Natural killer cell treated with Interleukin-12 subunit alpha and Interleukin-12 subunit beta and Interleukin-15 and Interleukin-18, amount 100 ng/mL, for 72 hours (primary cell): ENCODE measurements around the gene ALDH1L2. TPM values are rescaled to one million over a fixed set of nuclear protein-coding genes. Genes with fewer than 3 reads are reported as not detected.

Experiments
- ATAC-seq, 2 donors: fragments of 150-1000 bp; cut with Tn5 transposase in 1 of 2; sonication (Bioruptor Pico), chemical (Tn5 transposase) in 1 of 2; 2 replicates each; pipeline ENCODE4 v1.10.0; 2021
- DNase-seq: peaks from one replicate; pipeline ENCODE4 v3.0.0; 2022; ENCODE audit warnings: low spot score
- H3K27ac Mint-ChIP-seq, 2 donors: 1 replicate in 1 of 2; 2 replicates in 1 of 2; pipeline ENCODE4 v1.8.0; 2022; ENCODE audit warnings: mixed read lengths in 2 of 2, mild to moderate bottlenecking in 1 of 2, moderate library complexity in 1 of 2
- H3K27me3 Mint-ChIP-seq, 2 donors: 1 replicate in 1 of 2; 2 replicates in 1 of 2; pipeline ENCODE4 v1.8.0; 2022; ENCODE audit warnings: mixed read lengths in 2 of 2
- H3K36me3 Mint-ChIP-seq: one replicate; pipeline ENCODE4 v1.8.0; 2022; ENCODE audit warnings: mixed read lengths
- H3K4me1 Mint-ChIP-seq, 2 donors: 1 replicate in 1 of 2; 2 replicates in 1 of 2; pipeline ENCODE4 v1.8.0; 2022; ENCODE audit warnings: low read depth in 2 of 2, mixed read lengths in 2 of 2, mild to moderate bottlenecking in 1 of 2
- H3K4me3 Mint-ChIP-seq: one replicate; pipeline ENCODE4 v1.8.0; 2022; ENCODE audit warnings: mixed read lengths
- H3K9me3 Mint-ChIP-seq: 2 replicates; pipeline ENCODE4 v1.8.0; 2022; ENCODE audit warnings: mixed read lengths
- total RNA-seq, 2 donors: library from RNA; stranded (reverse); gene quantifications; one replicate each; pipeline ENCODE4 v1.2.3, GENCODE V29; 2022

Gene ALDH1L2
- total RNA-seq, 2 donors from 2014 or later: 0.22 to 0.29 TPM

GRCh38 chr12:105076098-105076497 is 8.2 kb downstream of the ALDH1L2 start:
- no peak overlapping the region for H3K27ac Mint-ChIP-seq
- H3K9me3 Mint-ChIP-seq: no peaks in the 10 kb centered on the region
- DNase-seq (no peak), ATAC-seq (no peak)
- peaks cover 0 to 3% of the 10 kb centered on the region in 2 donors for H3K4me1 Mint-ChIP-seq
- H3K27me3 Mint-ChIP-seq: peaks cover 4 to 15% of the 10 kb centered on the region in 2 donors
- no peak overlapping the region for H3K4me3 Mint-ChIP-seq
- no peaks in the 10 kb centered on the region for H3K36me3 Mint-ChIP-seq

DNA sequence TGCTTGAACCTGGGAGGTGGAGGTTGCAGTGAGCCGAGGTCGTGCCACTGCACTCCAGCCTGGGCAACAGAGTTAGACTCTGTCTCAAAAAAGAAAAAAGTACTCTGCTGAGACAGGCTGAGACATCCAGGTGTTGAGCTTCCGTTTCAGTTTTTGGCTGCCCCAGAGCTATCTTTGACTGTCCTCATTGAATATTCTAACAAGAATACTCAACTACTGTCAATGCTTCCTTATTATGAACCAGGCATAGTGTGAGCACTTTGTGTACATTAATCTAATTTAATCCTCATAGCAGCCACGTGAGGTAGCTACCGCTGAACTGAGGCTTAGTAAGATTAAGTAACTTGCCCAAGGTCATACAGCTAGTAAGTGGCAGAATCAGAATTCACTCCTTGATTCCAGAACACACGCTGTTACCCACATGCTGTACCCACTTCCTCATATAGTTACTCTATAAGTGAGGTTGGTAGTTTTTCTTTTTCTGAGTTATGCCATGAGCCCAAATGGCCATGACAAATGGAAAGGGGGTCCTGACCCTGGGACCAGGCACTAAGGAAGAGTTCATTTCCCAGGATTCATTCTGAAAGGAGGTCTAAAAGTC is 11.3 kb downstream of the ALDH1L2 start:
- Mint-ChIP-seq H3K27me3 (peaks cover 0 to 7% of the 10 kb centered on the region in 2 donors), H3K27ac (no peak overlapping the region), H3K9me3 (no peaks in the 10 kb centered on the region), H3K4me3 (no peak overlapping the region), H3K4me1 (peaks cover 0 to 3% of the 10 kb centered on the region in 2 donors), H3K36me3 (no peaks in the 10 kb centered on the region)
- ATAC-seq (no peak), DNase-seq (no peak)

DNA sequence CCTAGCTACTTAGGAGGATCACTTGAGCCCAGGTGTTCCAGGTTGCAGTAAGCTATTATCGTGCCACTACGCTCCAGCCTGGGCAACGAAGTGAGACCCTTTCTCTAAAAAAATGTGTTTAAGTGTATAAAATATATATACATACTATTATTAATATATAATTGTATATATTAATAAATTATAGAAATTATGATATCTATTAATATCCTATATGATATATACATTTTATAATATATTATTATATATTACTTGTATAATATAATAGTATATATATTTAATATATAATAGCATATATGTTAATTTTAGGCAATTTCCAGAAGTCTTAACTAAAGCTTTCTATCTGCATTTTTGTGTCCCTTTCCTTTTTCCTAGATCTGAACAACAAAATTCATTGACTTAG is 12.3 kb downstream of the ALDH1L2 start:
- H3K27ac Mint-ChIP-seq: no peak overlapping the region
- ATAC-seq (no peak), DNase-seq (no peak)
- H3K27me3 Mint-ChIP-seq: peaks cover 5 to 7% of the 10 kb centered on the region in 2 donors
- peaks cover 0 to 3% of the 10 kb centered on the region in 2 donors for H3K4me1 Mint-ChIP-seq
- no peak overlapping the region for H3K4me3 Mint-ChIP-seq
- no peaks in the 10 kb centered on the region for H3K9me3 Mint-ChIP-seq
- H3K36me3 Mint-ChIP-seq: no peaks in the 10 kb centered on the region

- H3K4me3 Mint-ChIP-seq: no peak overlapping the region
- H3K36me3 Mint-ChIP-seq: no peaks in the 10 kb centered on the region
- ATAC-seq (no peak), DNase-seq (no peak)
- H3K27me3 Mint-ChIP-seq: peaks cover 12 to 23% of the 10 kb centered on the region in 2 donors
- peaks cover 0 to 3% of the 10 kb centered on the region in 2 donors for H3K4me1 Mint-ChIP-seq
- no peaks in the 10 kb centered on the region for H3K9me3 Mint-ChIP-seq
- H3K27ac Mint-ChIP-seq: no peak overlapping the region
These were observed 14.1 kb downstream of the ALDH1L2 start for GRCh38 chr12:105069936-105070702.

DNA sequence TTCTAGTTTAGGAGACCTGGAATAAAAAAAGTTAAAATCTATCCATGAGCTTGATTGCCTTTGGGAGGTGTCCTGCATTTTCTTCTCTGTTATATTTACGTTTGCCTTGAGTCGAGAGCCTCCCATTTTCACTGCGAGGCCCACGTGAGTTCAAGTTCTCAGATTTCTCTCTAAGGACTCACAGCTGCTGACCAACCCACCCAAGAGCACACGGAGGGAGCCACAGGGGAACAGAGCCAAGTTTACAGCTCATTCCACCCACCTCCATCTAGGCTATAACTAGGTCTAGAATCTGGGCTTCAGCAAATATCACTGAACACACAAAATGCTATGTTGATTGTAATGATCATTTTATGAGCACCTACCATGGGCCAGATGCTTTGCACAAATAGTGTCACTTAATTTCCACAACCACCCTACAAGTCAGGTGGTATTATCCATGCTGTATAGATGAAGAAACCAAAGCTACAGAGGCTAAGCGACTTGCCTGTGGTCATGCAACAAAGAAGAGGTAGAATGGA is 16.7 kb downstream of the ALDH1L2 start:
- ATAC-seq (no peak), DNase-seq (no peak)
- peaks cover 12 to 29% of the 10 kb centered on the region in 2 donors for H3K27me3 Mint-ChIP-seq
- H3K4me1 Mint-ChIP-seq: no peaks in the 10 kb centered on the region
- H3K4me3 Mint-ChIP-seq: no peak overlapping the region
- H3K9me3 Mint-ChIP-seq: no peaks in the 10 kb centered on the region
- H3K36me3 Mint-ChIP-seq: no peaks in the 10 kb centered on the region
- no peak overlapping the region for H3K27ac Mint-ChIP-seq

- H3K4me1 Mint-ChIP-seq: no peaks in the 10 kb centered on the region
- no peak overlapping the region for H3K27ac Mint-ChIP-seq
- no peak for ATAC-seq
- H3K27me3 Mint-ChIP-seq: peaks cover 17 to 22% of the 10 kb centered on the region in 2 donors
- DNase-seq: no peak
- no peaks in the 10 kb centered on the region for H3K36me3 Mint-ChIP-seq
- H3K4me3 Mint-ChIP-seq: no peak overlapping the region
- no peaks in the 10 kb centered on the region for H3K9me3 Mint-ChIP-seq
These were observed 19.6 kb downstream of the ALDH1L2 start for GRCh38 chr12:105064564-105065178.

GRCh38 chr12:105060715-105061378 is 23.4 kb downstream of the ALDH1L2 start:
- Mint-ChIP-seq H3K9me3 (peaks cover 2% of the 10 kb centered on the region), H3K27me3 (peaks cover 11 to 25% of the 10 kb centered on the region in 2 donors), H3K27ac (no peak overlapping the region), H3K4me1 (peaks cover 0 to 10% of the 10 kb centered on the region in 2 donors), H3K4me3 (no peak overlapping the region), H3K36me3 (peaks cover 2% of the 10 kb centered on the region)
- DNase-seq: no peak
- no peak for ATAC-seq

DNA sequence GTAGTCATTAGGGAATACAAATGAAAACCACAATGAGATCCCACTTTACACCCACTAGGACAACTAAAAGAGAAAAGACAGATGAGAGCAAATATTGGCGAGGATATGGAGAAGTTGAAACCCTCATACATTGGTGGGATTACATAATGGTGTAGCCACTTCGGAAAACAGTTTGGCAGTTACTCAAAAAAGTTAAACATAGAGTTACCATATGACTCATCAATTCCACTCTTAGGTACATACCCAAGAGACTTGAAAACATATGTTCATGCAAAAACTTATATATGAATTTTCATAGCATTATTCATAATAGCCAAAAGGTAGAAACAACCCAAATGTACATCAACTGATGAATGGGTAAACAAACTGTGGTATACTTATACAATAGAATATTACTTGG is 27.1 kb downstream of the ALDH1L2 start:
- Mint-ChIP-seq H3K9me3 (peaks cover 2% of the 10 kb centered on the region), H3K27me3 (peaks cover 16 to 22% of the 10 kb centered on the region in 2 donors), H3K4me3 (peak overlapping the region; percentile 22), H3K36me3 (peaks cover 11% of the 10 kb centered on the region), H3K27ac (no peak overlapping the region), H3K4me1 (peaks cover 5 to 15% of the 10 kb centered on the region in 2 donors)
- no peak for DNase-seq
- ATAC-seq: peak in 1 of 2 donors; percentile 70

DNA sequence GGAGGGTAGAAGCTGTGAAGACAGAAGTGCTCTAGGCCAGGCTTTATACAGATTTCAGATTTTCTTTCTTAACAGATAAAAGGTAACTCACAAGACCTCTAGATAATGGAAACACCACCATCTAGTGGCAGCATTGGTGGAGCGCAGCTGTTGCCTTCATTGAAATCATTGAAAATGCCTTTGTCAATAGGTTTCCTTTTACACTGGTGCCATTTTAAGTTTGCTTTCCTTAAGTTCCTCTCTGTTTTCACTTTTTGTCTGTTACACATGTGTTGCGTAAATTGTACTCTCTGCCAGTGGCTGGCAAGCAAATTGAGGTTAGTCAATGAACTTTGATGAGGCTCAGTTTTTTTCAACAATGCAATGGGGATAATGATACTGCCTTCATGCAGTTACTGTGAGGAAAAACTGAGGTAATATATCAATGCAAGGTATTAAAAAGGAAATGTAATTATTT is 31.1 kb downstream of the ALDH1L2 start:
- DNase-seq: peak; percentile 83
- Mint-ChIP-seq H3K4me1 (peaks cover 5 to 15% of the 10 kb centered on the region in 2 donors), H3K4me3 (no peak overlapping the region), H3K36me3 (peaks cover 11% of the 10 kb centered on the region), H3K9me3 (peaks cover 2% of the 10 kb centered on the region), H3K27me3 (peaks cover 12 to 22% of the 10 kb centered on the region in 2 donors), H3K27ac (no peak overlapping the region)
- peak; percentile 75 to 80 for ATAC-seq

- H3K4me1 Mint-ChIP-seq: peaks cover 5 to 9% of the 10 kb centered on the region in 2 donors
- DNase-seq (no peak), ATAC-seq (no peak)
- H3K9me3 Mint-ChIP-seq: peaks cover 1% of the 10 kb centered on the region
- H3K4me3 Mint-ChIP-seq: no peak overlapping the region
- no peak overlapping the region for H3K27ac Mint-ChIP-seq
- peaks cover 11% of the 10 kb centered on the region for H3K36me3 Mint-ChIP-seq
- peaks cover 10 to 18% of the 10 kb centered on the region in 2 donors for H3K27me3 Mint-ChIP-seq
These were observed 32.3 kb downstream of the ALDH1L2 start for GRCh38 chr12:105051981-105052380.

- Mint-ChIP-seq H3K4me3 (no peak overlapping the region), H3K9me3 (no peaks in the 10 kb centered on the region), H3K4me1 (peaks cover 5 to 6% of the 10 kb centered on the region in 2 donors), H3K27ac (no peak overlapping the region), H3K36me3 (no peaks in the 10 kb centered on the region), H3K27me3 (no peaks in the 10 kb centered on the region)
- DNase-seq: no peak
- ATAC-seq: no peak
These were observed 35.9 kb downstream of the ALDH1L2 start for GRCh38 chr12:105048315-105048714.

GRCh38 chr12:105047308-105047707 is 37.0 kb downstream of the ALDH1L2 start:
- Mint-ChIP-seq H3K36me3 (no peaks in the 10 kb centered on the region), H3K27ac (no peak overlapping the region), H3K9me3 (no peaks in the 10 kb centered on the region), H3K4me1 (no peaks in the 10 kb centered on the region), H3K27me3 (no peaks in the 10 kb centered on the region), H3K4me3 (no peak overlapping the region)
- ATAC-seq: no peak
- DNase-seq: no peak

GRCh38 chr12:105041186-105041585 is 43.1 kb downstream of the ALDH1L2 start:
- no peaks in the 10 kb centered on the region for H3K36me3 Mint-ChIP-seq
- no peaks in the 10 kb centered on the region for H3K9me3 Mint-ChIP-seq
- H3K4me3 Mint-ChIP-seq: no peak overlapping the region
- ATAC-seq (no peak), DNase-seq (no peak)
- H3K4me1 Mint-ChIP-seq: peaks cover 4 to 10% of the 10 kb centered on the region in 2 donors
- no peak overlapping the region for H3K27ac Mint-ChIP-seq
- H3K27me3 Mint-ChIP-seq: no peaks in the 10 kb centered on the region
